Measurements from ENCODE around the gene TRABD2B. TPM values are rescaled to one million over a fixed set of nuclear protein-coding genes. Genes with fewer than 3 reads are reported as not detected.

The TRABD2B gene
- total and polyA plus RNA-seq, 2 experiments from 2014 or later: 1.6 to 2.0 TPM

DNA sequence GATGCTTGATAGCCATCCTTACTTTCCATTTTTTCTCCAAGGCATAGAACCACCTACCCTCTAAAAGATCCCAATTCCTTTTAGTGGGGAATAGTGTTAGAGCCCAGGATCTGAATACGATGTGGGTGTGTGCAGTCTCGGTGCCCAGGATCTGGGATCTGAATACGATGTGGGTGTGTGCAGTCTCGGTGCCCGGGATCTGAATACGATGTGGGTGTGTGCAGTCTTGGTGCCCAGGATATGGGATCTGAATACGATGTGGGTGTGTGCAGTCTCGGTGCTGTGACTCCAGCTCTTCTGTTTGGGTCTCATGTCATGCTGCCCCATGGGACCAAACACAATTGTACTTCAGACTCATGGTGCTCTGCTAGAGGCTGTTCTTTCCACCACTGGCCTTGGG is 265.5 kb downstream of the TRABD2B start (continued):
- TF ChIP-seq, protein P1, sequence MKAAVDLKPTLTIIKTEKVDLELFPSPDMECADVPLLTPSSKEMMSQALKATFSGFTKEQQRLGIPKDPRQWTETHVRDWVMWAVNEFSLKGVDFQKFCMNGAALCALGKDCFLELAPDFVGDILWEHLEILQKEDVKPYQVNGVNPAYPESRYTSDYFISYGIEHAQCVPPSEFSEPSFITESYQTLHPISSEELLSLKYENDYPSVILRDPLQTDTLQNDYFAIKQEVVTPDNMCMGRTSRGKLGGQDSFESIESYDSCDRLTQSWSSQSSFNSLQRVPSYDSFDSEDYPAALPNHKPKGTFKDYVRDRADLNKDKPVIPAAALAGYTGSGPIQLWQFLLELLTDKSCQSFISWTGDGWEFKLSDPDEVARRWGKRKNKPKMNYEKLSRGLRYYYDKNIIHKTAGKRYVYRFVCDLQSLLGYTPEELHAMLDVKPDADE (IDR thresholded peaks at IDR 0.05): no peak
- no peak for TF ChIP-seq ZNF114 (CRISPR knock-in tag; IDR thresholded peaks at IDR 0.05)
- TF ChIP-seq JUNB (IDR thresholded peaks at IDR 0.05; ENCODE audit: unreplicated experiment): no peak
- no peak for TF ChIP-seq EZH2 (IDR thresholded peaks at IDR 0.05; ENCODE audit: low read depth, unreplicated experiment)
- TF ChIP-seq EZH2phosphoT487 (IDR thresholded peaks at IDR 0.05; ENCODE audit: unreplicated experiment): no peak
- no peak for TF ChIP-seq NANOG (IDR thresholded peaks at IDR 0.05; ENCODE audit: borderline replicate concordance)

GRCh38 chr1:47729685-47730084 is 267.5 kb downstream of the TRABD2B start:
- no peak overlapping the region for H3K4me3 ChIP-seq
- Mint-ChIP-seq H3K9me3 (no peaks in the 10 kb centered on the region), H3K27me3 (ENCODE audit: insufficient read depth, low read depth, poor library complexity) (peaks cover 15% of the 10 kb centered on the region), H3K36me3 (ENCODE audit: low read depth) (no peaks in the 10 kb centered on the region), H3K4me1 (peaks cover 9% of the 10 kb centered on the region), H3K27ac (no peak overlapping the region), H3K4me3 (no peak overlapping the region)
- peaks cover 21% of the 10 kb centered on the region for H3K27me3 ChIP-seq (ENCODE audit: insufficient read depth)
- no peak overlapping the region for H2AFZ ChIP-seq
- DNase-seq (ENCODE audit: low spot score) (no peak), ATAC-seq (no peak)
- H3K79me2 ChIP-seq (replicated peaks; ENCODE audit: insufficient read depth): no peaks in the 10 kb centered on the region
- no peak overlapping the region for H3K27ac ChIP-seq (ENCODE audit: low read depth)
- TF ChIP-seq REST (IDR thresholded peaks at IDR 0.05; ENCODE audit: unreplicated experiment) (no peak), ZNF331 (CRISPR knock-in tag; IDR thresholded peaks at IDR 0.05; ENCODE audit: low read depth) (peak; percentile 51), ZNF114 (CRISPR knock-in tag; IDR thresholded peaks at IDR 0.05) (no peak)
- TF ChIP-seq, protein P2, sequence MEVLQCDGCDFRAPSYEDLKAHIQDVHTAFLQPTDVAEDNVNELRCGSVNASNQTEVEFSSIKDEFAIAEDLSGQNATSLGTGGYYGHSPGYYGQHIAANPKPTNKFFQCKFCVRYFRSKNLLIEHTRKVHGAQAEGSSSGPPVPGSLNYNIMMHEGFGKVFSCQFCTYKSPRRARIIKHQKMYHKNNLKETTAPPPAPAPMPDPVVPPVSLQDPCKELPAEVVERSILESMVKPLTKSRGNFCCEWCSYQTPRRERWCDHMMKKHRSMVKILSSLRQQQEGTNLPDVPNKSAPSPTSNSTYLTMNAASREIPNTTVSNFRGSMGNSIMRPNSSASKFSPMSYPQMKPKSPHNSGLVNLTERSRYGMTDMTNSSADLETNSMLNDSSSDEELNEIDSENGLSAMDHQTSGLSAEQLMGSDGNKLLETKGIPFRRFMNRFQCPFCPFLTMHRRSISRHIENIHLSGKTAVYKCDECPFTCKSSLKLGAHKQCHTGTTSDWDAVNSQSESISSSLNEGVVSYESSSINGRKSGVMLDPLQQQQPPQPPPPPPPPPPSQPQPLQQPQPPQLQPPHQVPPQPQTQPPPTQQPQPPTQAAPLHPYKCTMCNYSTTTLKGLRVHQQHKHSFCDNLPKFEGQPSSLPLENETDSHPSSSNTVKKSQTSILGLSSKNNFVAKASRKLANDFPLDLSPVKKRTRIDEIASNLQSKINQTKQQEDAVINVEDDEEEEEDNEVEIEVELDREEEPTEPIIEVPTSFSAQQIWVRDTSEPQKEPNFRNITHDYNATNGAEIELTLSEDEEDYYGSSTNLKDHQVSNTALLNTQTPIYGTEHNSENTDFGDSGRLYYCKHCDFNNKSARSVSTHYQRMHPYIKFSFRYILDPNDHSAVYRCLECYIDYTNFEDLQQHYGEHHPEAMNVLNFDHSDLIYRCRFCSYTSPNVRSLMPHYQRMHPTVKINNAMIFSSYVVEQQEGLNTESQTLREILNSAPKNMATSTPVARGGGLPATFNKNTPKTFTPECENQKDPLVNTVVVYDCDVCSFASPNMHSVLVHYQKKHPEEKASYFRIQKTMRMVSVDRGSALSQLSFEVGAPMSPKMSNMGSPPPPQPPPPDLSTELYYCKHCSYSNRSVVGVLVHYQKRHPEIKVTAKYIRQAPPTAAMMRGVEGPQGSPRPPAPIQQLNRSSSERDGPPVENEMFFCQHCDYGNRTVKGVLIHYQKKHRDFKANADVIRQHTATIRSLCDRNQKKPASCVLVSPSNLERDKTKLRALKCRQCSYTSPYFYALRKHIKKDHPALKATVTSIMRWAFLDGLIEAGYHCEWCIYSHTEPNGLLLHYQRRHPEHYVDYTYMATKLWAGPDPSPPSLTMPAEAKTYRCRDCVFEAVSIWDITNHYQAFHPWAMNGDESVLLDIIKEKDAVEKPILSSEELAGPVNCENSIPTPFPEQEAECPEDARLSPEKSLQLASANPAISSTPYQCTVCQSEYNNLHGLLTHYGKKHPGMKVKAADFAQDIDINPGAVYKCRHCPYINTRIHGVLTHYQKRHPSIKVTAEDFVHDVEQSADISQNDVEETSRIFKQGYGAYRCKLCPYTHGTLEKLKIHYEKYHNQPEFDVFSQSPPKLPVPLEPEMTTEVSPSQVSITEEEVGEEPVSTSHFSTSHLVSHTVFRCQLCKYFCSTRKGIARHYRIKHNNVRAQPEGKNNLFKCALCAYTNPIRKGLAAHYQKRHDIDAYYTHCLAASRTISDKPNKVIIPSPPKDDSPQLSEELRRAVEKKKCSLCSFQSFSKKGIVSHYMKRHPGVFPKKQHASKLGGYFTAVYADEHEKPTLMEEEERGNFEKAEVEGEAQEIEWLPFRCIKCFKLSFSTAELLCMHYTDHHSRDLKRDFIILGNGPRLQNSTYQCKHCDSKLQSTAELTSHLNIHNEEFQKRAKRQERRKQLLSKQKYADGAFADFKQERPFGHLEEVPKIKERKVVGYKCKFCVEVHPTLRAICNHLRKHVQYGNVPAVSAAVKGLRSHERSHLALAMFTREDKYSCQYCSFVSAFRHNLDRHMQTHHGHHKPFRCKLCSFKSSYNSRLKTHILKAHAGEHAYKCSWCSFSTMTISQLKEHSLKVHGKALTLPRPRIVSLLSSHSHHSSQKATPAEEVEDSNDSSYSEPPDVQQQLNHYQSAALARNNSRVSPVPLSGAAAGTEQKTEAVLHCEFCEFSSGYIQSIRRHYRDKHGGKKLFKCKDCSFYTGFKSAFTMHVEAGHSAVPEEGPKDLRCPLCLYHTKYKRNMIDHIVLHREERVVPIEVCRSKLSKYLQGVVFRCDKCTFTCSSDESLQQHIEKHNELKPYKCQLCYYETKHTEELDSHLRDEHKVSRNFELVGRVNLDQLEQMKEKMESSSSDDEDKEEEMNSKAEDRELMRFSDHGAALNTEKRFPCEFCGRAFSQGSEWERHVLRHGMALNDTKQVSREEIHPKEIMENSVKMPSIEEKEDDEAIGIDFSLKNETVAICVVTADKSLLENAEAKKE (CRISPR knock-in tag; IDR thresholded peaks at IDR 0.05): no peak
- H3K36me3 ChIP-seq (ENCODE audit: insufficient read depth): no peaks in the 10 kb centered on the region
- no peaks in the 10 kb centered on the region for H3F3A ChIP-seq (replicated peaks; ENCODE audit: low read depth)
- H4K20me1 ChIP-seq (replicated peaks; ENCODE audit: insufficient read depth): no peaks in the 10 kb centered on the region
- no peaks in the 10 kb centered on the region for H3K9me2 ChIP-seq (ENCODE audit: insufficient read depth)
- peaks cover 10% of the 10 kb centered on the region for H3K4me1 ChIP-seq (ENCODE audit: insufficient read depth)
- H3K4me2 ChIP-seq: no peak overlapping the region
